ENCODE measurements around the gene VWCE. TPM values are rescaled to one million over a fixed set of nuclear protein-coding genes. Genes with fewer than 3 reads are reported as not detected.
A peak's percentile ranks its signal among the peaks of the same experiment; 100 is the strongest.
"Not testable (repeated sequence)": the region's sequence is repeated elsewhere in the genome, so short reads cannot be mapped to it uniquely, and the experiment has no call there.

Gene VWCE
- total RNA-seq, 4 donors from 2014 or later = 0.31 to 1.5 (median 0.67) TPM

DNA sequence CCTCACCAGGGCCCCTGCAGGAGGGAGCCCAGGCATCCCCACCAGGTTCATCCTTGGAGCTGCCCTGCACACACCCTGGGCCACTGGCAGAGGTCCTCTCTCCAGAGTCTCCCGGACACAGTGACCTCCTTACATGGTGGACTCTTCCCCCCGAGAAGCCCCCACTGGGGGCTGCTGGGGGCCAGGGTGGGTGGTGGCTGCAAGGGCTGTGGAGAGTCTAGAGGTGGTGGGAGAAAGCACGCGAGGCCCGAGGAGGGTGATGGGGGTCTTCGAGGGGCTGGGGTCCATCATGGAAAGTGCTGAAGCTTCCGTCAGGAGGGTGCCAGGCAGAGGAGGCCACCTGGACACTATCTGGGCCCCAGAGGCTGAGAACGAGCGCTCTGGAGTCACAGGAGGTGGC, 36.6 kb downstream of the VWCE start:
- DNase-seq (no peak), ATAC-seq (no peak)
- intact Hi-C loops (cut with DNase I; ENCODE audit: low total_unique reads) = no loop called here
- H3K27me3 ChIP-seq = no peaks in the 10 kb centered on the region
- no peak overlapping the region for H3K4me3 ChIP-seq
- no peak overlapping the region for H3K27ac ChIP-seq
- H3K36me3 ChIP-seq = no peaks in the 10 kb centered on the region
- in situ Hi-C loops (cut with MboI; ENCODE audit: low sequenced_read_pairs in 4 of 4) = no loop called here
- no peaks in the 10 kb centered on the region for H3K4me1 ChIP-seq
- no peaks in the 10 kb centered on the region for H3K9me3 ChIP-seq
- TF ChIP-seq CTCF (IDR thresholded peaks at IDR 0.05 in 4 of 5, conservative IDR thresholded peaks at IDR 0.05 in 1 of 5) = no peak
- TF ChIP-seq POLR2A (IDR thresholded peaks at IDR 0.05) = no peak

- ATAC-seq (no peak), DNase-seq (no peak)
- intact Hi-C loops (cut with DNase I; ENCODE audit: low total_unique reads) = no loop called here
- Histone ChIP-seq H3K4me3 (no peak overlapping the region), H3K27ac (no peak overlapping the region), H3K27me3 (no peaks in the 10 kb centered on the region), H3K36me3 (no peaks in the 10 kb centered on the region), H3K9me3 (no peaks in the 10 kb centered on the region), H3K4me1 (no peaks in the 10 kb centered on the region)
- TF ChIP-seq POLR2A (IDR thresholded peaks at IDR 0.05) = no peak
- TF ChIP-seq CTCF (IDR thresholded peaks at IDR 0.05 in 4 of 5, conservative IDR thresholded peaks at IDR 0.05 in 1 of 5) = no peak
- in situ Hi-C loops (cut with MboI; ENCODE audit: low sequenced_read_pairs in 4 of 4) = no loop called here
These were observed 38.2 kb downstream of the VWCE start for GRCh38 chr11:61256710-61257482.

GRCh38 chr11:61254403-61255025, 40.6 kb downstream of the VWCE start:
- Histone ChIP-seq H3K36me3 (no peaks in the 10 kb centered on the region), H3K9me3 (no peaks in the 10 kb centered on the region), H3K4me1 (no peaks in the 10 kb centered on the region), H3K4me3 (no peak overlapping the region), H3K27ac (no peak overlapping the region), H3K27me3 (no peaks in the 10 kb centered on the region)
- DNase-seq (peak; percentile 10 to 18), ATAC-seq (peak in 1 of 2 donors; percentile 56)
- in situ Hi-C loops (cut with MboI; ENCODE audit: low sequenced_read_pairs in 4 of 4) (no loop called here), intact Hi-C loops (cut with DNase I; ENCODE audit: low total_unique reads) (no loop called here)
- TF ChIP-seq CTCF (IDR thresholded peaks at IDR 0.05 in 4 of 5, conservative IDR thresholded peaks at IDR 0.05 in 1 of 5) (peak; percentile 20 to 71 (median 53)), POLR2A (IDR thresholded peaks at IDR 0.05) (no peak)

- in situ Hi-C loops (cut with MboI; ENCODE audit: low sequenced_read_pairs in 4 of 4); ATAC-seq: not testable (repeated sequence)
These were observed 42.8 kb downstream of the VWCE start for GRCh38 chr11:61252332-61252731.

GRCh38 chr11:61250796-61251765, 44.0 kb downstream of the VWCE start:
- H3K4me1 ChIP-seq; in situ Hi-C loops (cut with MboI; ENCODE audit: low sequenced_read_pairs in 4 of 4); H3K36me3 ChIP-seq; H3K9me3 ChIP-seq; H3K4me3 ChIP-seq; H3K27ac ChIP-seq; H3K27me3 ChIP-seq; intact Hi-C loops (cut with DNase I; ENCODE audit: low total_unique reads): not testable (repeated sequence)
- peak in 1 of 2 donors; percentile 36 for DNase-seq
- ATAC-seq = peak in 1 of 2 donors; percentile 68

More at GRCh38 chr11:61252332-61252731, 42.8 kb downstream of the VWCE start:
- H3K9me3 ChIP-seq; intact Hi-C loops (cut with DNase I; ENCODE audit: low total_unique reads); DNase-seq; H3K27me3 ChIP-seq; H3K27ac ChIP-seq; H3K4me3 ChIP-seq; H3K36me3 ChIP-seq; H3K4me1 ChIP-seq: not testable (repeated sequence)

GRCh38 chr11:61249201-61249600, 45.9 kb downstream of the VWCE start:
- H3K27me3 ChIP-seq; in situ Hi-C loops (cut with MboI; ENCODE audit: low sequenced_read_pairs in 4 of 4); H3K4me1 ChIP-seq; H3K4me3 ChIP-seq; H3K27ac ChIP-seq; DNase-seq; H3K36me3 ChIP-seq; H3K9me3 ChIP-seq; intact Hi-C loops (cut with DNase I; ENCODE audit: low total_unique reads); ATAC-seq: not testable (repeated sequence)

DNA sequence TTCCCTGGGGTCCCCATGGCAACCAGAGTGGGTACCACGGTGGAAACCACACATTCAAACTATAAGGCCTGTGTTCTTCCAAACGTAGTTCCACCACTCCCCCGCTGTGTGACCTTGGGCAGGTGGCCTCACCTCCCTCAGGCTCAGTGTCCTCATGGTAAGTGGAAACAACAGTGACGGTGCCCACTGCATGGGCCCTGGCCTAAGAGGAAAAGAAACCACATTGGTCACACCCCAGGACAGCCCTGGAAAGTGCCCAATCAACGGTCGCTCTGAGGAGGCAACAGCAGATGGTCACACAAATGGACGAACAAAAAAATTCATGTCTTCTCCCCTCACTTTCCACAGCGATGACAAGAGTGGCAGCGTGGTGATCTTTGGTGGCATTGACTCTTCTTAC, 47.0 kb downstream of the VWCE start:
- H3K27me3 ChIP-seq; H3K36me3 ChIP-seq; H3K27ac ChIP-seq; ATAC-seq; in situ Hi-C loops (cut with MboI; ENCODE audit: low sequenced_read_pairs in 4 of 4); DNase-seq; intact Hi-C loops (cut with DNase I; ENCODE audit: low total_unique reads); H3K4me1 ChIP-seq; H3K9me3 ChIP-seq; H3K4me3 ChIP-seq: not testable (repeated sequence)

GRCh38 chr11:61245284-61245964, 49.7 kb downstream of the VWCE start:
- H3K27me3 ChIP-seq; H3K4me1 ChIP-seq; in situ Hi-C loops (cut with MboI; ENCODE audit: low sequenced_read_pairs in 4 of 4); ATAC-seq; DNase-seq; H3K4me3 ChIP-seq; H3K27ac ChIP-seq; H3K36me3 ChIP-seq; intact Hi-C loops (cut with DNase I; ENCODE audit: low total_unique reads); H3K9me3 ChIP-seq: not testable (repeated sequence)

Data from gastrocnemius medialis (tissue), 4 donors.